ENCODE measurements around the gene SPATA13.

GRCh38 chr13:24207841-24208667, 47.5 kb downstream of the SPATA13 start:
- TF ChIP-seq, protein P1, sequence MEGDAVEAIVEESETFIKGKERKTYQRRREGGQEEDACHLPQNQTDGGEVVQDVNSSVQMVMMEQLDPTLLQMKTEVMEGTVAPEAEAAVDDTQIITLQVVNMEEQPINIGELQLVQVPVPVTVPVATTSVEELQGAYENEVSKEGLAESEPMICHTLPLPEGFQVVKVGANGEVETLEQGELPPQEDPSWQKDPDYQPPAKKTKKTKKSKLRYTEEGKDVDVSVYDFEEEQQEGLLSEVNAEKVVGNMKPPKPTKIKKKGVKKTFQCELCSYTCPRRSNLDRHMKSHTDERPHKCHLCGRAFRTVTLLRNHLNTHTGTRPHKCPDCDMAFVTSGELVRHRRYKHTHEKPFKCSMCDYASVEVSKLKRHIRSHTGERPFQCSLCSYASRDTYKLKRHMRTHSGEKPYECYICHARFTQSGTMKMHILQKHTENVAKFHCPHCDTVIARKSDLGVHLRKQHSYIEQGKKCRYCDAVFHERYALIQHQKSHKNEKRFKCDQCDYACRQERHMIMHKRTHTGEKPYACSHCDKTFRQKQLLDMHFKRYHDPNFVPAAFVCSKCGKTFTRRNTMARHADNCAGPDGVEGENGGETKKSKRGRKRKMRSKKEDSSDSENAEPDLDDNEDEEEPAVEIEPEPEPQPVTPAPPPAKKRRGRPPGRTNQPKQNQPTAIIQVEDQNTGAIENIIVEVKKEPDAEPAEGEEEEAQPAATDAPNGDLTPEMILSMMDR (IDR thresholded peaks at IDR 0.05): no peak
- no peak for TF ChIP-seq POLR2A (IDR thresholded peaks at IDR 0.05)

All from uterus (tissue), 2 donors.